UCSD-AML1 (cell line): ENCODE measurements around the gene KRTAP10-5.
"Not testable (repeated sequence)": the region's sequence is repeated elsewhere in the genome, so short reads cannot be mapped to it uniquely, and the experiment has no call there.

Experiments used
- DNase-seq: peaks from one replicate; lab custom pipeline; 2025; ENCODE audit not compliant: unreplicated experiment; lab: John Stamatoyannopoulos, UW

KRTAP10-5 gene

GRCh38 chr21:44580231-44580821, at the start of gene KRTAP10-5:
KRTAP10-5 (minus strand) TSS chr21:44580604; CDS start chr21:44580578, 26 bp downstream.
- DNase-seq, result not testable (repeated sequence)

GRCh38 chr21:44628707-44629391, 48.4 kb upstream of the KRTAP10-5 start:
- no peak for DNase-seq

GRCh38 chr21:44627831-44628233, 47.4 kb upstream of the KRTAP10-5 start:
- DNase-seq, result not testable (repeated sequence)

GRCh38 chr21:44627181-44627822, 46.9 kb upstream of the KRTAP10-5 start:
- DNase-seq, result not testable (repeated sequence)

- no peak for DNase-seq
Measured at GRCh38 chr21:44626673-44627143, 46.3 kb upstream of the KRTAP10-5 start, which contains the start of gene KRTAP10-9. KRTAP10-9 (plus strand) TSS chr21:44627093; CDS start chr21:44627172, 79 bp downstream.

- DNase-seq, result no peak
Measured at GRCh38 chr21:44626262-44626661, 45.9 kb upstream of the KRTAP10-5 start.

GRCh38 chr21:44625756-44626155, 45.4 kb upstream of the KRTAP10-5 start:
- DNase-seq, result no peak

GRCh38 chr21:44623575-44623974, 43.2 kb upstream of the KRTAP10-5 start:
- no peak for DNase-seq

- no peak for DNase-seq
Measured at GRCh38 chr21:44619886-44620285, 39.5 kb upstream of the KRTAP10-5 start.

GRCh38 chr21:44618909-44619308, 38.5 kb upstream of the KRTAP10-5 start:
- DNase-seq, result no peak

- DNase-seq, result peak; percentile 65
Measured at GRCh38 chr21:44618504-44618903, 38.1 kb upstream of the KRTAP10-5 start.

GRCh38 chr21:44617071-44617501, 36.7 kb upstream of the KRTAP10-5 start:
- DNase-seq, result no peak

- no peak for DNase-seq
Measured at GRCh38 chr21:44616591-44616926, 36.2 kb upstream of the KRTAP10-5 start.

- DNase-seq, result no peak
Measured at GRCh38 chr21:44615911-44616590, 35.6 kb upstream of the KRTAP10-5 start.

GRCh38 chr21:44615466-44615865, 35.1 kb upstream of the KRTAP10-5 start:
- DNase-seq, result no peak

GRCh38 chr21:44614961-44615391, 34.6 kb upstream of the KRTAP10-5 start:
- no peak for DNase-seq

- DNase-seq, result no peak
Measured at GRCh38 chr21:44614161-44614631, 33.8 kb upstream of the KRTAP10-5 start.

GRCh38 chr21:44613386-44614155, 33.2 kb upstream of the KRTAP10-5 start:
- no peak for DNase-seq

GRCh38 chr21:44612669-44613229, 32.3 kb upstream of the KRTAP10-5 start:
- no peak for DNase-seq

- DNase-seq, result no peak
Measured at GRCh38 chr21:44612029-44612486, 31.7 kb upstream of the KRTAP10-5 start, which contains the start of gene KRTAP10-8. KRTAP10-8 (plus strand) TSS chr21:44612079; CDS start chr21:44612101, 22 bp downstream.
